HG02840 (cell line): Measurements from ENCODE around the gene ANKRD13A.
"Not testable (repeated sequence)": the region's sequence is repeated elsewhere in the genome, so short reads cannot be mapped to it uniquely, and the experiment has no call there.

Source experiments
- ATAC-seq: cut with Tn5 transposase; IDR thresholded peaks from one replicate; pipeline ENCODE4 v1.9.1; 2021; ENCODE audit warnings: mild to moderate bottlenecking, moderate library complexity, moderate number of reproducible peaks; ENCODE audit not compliant: unreplicated experiment, low FRiP score

ANKRD13A gene

DNA sequence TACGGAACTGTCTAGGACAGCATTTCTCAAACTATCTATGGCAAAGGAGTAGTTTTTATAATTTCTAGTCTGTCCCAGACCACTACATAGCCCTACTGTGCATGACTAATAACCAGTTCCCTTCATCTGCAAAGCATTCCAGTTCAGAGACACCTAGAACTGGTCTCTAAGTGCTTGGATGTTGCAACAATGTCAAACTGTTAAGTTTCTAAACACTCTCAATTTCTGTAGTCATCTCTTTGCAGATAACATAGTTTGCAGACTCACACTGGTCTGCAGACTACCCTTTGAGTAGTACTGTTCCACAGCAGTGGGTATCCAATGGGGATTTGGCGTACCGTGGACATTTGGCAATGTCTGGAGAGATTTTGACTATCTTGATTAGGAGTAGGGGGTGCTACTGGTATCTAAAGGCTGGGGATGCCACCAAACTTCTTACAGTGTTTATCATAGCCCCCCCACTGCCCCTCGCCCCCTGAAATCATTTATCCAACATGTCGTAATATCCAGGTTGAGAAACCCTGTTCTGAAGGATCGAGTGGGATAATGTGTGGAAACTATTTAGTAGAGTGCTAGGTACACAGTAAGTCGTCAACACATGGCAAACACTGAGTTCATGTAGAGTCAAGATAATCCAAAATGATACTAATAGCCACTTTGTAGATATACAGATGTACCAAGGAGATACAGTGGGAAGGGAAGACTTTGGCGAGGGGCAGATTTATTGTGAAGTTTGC, 47.4 kb downstream of the ANKRD13A start:
- ATAC-seq = no peak

DNA sequence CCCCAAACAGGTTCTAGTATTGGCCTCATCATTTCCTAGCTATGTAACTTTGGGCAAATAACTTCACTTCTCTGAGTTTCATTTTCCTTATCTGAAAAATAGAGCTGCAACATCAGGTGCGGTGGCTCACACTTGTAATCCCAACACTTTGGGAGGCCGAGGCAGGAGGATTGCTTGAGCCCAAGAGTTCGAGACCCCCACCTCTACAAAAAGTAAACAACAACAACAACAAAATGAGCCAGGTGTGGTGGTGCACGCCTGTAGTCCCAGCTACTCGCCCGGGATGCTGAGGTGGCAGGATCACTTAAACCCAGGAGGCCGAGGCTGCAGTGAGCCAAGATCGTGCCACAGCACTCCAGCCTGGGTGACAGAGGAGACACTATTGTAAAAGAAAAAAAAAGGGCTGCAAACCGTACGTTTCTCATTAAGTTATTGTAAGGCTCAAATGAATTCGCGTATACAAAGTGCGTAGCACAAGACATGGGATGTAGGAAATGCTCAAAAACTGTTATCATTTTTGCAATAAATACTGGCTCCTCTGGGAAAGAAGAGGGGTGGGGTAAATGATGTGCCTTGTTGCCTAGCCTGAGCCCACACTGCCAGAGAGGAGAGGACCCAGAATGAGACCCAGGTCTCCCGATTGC, 48.2 kb downstream of the ANKRD13A start:
- ATAC-seq = no peak

DNA sequence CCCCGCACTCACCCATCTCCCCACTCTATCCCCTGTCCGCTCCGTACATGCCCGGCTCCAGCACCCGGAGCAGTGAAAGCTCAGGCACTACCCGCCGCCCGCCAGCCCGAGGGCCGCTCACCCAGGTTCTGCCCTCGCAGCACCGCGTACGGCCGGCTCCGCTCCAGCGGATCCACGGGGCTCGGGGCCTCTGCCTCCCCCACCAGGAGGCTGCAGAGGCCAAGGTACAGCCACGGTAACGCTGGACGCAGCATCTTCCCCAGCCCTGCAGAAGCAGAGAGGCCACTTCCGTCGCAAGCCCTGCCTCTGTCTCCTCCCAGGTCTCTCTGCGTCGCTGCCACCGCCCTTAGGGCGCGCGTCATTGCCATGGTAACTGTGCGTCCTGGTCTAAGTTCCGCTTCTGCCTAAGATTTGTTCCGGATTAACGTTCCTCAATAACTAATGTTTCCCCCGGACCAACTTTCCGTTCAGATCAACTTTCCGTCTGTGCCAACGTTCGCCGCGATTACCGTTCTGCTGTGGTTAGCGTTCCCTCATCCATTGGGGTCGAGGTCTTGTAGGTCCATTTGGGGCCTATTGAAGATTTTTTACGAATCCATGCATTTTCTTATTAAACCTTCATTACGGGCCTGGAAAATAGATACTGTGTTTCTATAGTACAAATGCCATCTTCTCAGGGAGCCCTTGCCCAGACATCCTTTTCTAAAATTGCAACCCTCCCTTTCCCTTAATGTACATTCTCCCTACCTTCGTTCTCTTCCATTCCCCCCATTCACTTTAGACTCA, 49.2 kb downstream of the ANKRD13A start, which contains the start of gene C12orf76:
Gene C12orf76, minus strand, starts transcription at position 281 of the 786 bp plus-strand sequence. Its CDS starts 27 bp downstream, at position 254.
- ATAC-seq = peak; percentile 98

DNA sequence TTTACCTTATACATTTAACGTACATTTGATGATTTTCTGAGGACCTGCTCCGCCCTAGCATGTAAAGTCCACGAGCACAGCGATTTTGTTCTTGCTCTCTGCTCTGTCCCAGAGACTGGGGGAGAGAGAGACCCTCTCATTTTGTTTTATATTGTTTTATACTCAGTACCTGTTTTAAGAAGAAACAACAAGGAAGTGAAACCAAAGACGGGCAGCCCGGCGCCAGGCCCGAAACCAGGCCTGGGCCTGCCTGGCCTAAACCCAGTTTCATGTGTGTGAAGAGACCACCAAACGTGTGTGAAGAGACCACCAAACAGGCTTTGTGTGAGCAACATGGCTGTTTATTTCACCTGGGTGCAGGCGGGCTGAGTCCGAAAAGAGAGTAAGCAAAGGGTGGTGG, 49.8 kb downstream of the ANKRD13A start:
- ATAC-seq = not testable (repeated sequence)

DNA sequence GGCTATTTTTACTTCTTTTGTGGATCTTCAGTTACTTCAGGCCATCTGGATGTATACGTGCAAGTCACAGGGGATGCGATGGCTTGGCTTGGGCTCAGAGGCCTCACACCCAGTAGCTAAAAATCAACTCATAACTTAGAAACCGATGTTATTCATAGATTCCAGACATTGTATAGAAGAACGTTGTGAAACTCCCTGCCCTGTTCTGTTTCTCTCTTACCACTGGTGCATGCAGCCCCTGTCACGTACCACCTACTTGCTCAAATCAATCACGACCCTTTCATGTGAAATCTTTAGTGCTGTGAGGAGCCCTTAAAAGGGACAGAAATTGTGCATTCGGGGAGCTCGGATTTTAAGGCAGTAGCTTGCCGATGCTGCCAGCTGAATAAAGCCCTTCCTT, 50.4 kb downstream of the ANKRD13A start:
- not testable (repeated sequence) for ATAC-seq

DNA sequence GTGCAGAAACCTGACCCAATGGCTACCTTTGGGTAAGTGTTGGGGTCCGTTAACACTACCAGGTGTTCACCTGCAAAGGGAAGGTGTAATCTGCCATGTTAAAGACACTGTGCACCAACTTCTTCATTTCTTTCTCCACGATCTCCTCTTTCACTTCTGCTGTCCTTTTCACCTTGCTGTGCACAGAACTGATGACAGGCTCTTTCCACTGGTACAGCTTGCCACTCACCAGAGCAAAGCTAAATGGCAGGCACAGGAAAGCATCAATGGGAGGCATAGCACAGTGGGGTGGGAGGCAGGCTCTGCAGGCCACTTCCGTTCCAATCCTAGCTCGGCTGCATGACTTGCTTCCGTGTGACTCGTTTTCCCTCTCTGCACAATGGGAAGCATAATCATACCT, 51.7 kb downstream of the ANKRD13A start:
- ATAC-seq = no peak

DNA sequence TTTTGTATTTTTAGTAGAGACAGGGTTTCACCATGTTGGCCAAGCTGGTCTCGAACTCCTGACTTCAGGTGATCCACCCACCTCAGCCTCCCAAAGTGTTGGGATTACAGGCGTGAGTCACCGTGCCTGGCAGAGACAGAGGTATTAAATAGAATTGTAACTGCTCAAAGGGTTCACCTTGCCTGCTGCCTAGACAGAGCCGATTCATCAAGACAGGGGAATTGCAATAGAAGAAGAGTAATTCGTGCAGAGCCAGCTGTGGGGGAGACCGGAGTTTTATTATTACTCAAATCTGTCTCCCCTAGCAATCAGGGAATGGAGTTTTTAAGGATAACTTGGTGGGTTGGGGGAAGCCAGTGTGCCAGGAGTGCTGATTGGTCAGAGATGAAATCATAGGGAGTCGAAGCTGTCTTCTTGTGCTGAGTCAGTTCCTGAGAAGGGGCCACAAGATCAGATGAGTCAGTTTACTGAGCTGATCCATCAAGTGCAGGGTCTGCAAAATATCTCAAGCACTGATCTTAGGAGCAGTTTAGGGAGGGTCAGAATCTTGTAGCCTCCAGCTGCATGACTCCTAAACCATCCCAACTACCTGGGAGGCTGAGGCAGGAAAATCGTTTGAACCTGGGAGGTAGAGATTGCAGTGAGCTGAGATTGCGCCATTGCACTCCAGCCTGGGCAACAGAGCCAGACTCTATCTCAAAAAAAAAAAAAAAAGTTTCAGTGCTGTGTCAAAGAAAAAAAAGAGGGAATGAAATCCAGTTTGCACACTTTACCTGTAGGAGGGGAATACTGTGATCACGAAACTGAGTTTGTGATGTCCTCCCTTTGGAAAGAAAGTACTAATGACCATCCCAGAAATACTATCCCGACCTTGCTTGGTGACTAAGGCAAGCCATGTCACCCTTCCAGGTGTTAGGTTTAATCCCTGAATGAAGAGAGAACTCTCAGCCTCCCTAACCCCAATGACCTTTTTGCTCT, 56.4 kb downstream of the ANKRD13A start:
- not testable (repeated sequence) for ATAC-seq

DNA sequence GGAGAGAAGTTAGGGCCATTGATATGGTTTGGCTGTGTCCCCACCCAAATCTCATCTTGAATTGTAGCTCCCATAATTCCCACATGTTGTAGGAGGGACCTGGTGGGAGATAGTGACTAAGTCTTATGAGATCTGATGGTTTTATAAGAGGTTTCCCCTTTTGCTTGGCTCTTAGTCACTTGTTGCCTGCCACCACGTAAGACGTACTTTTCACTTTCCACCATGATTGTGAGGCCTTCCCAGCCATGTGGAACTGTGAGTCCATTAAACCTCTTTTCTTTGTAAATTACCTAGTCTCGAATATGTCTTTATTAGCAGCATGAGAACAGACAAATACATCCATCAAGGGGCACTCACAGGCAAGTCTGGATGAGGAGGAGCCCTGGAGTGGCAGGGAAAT, 57.4 kb downstream of the ANKRD13A start:
- ATAC-seq = not testable (repeated sequence)

DNA sequence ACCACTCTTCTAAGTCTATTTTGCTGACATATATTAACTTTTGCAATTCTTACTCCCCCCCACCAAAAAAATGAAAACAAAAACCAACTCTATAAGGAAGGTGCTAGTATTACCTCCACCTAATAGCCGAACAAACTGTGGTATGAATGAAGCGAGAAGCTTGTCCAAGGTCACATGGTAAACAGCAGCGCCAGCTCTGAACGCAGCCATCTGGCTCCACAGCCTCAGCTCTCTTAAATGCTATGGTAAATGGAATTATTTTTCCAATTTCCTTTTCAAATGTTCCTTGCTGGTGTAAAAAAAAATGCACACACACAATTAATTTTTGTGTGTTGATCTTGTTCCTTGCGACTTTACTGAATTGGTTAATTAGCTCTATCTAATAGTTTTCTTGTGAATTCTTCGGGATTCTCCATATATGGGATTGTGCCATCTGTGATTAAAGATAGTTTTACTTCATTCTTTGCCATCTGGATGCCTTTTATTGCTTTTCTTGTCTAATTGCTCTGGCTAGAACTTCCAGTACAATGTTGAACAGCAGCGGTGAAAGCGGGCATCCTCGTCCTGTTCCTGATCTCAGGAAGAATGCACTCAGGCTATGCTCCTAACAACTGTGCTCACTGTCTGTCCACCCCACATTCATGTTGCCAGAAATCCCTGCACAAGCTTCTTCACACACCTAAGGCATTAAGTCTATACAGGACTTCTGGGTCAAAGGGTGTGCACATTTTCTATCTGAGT, 59.8 kb downstream of the ANKRD13A start:
- no peak for ATAC-seq

DNA sequence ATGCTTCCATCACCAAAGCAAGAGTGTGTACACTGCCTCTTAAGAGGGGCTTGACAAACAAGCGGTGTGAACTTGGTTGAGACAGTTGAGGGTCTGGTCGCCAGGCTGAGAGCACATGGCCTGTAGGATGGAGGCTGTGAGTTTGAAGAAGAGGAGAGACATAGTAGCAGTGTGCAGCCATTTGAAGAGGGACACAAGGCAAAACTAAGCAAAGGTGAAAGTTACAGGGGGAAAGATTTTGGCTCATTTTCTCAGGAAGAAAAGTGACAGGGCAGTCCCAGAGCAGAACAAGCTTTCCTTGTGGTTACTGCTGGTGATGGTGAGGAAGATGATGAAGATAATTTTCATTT, 60.4 kb downstream of the ANKRD13A start:
- no peak for ATAC-seq

DNA sequence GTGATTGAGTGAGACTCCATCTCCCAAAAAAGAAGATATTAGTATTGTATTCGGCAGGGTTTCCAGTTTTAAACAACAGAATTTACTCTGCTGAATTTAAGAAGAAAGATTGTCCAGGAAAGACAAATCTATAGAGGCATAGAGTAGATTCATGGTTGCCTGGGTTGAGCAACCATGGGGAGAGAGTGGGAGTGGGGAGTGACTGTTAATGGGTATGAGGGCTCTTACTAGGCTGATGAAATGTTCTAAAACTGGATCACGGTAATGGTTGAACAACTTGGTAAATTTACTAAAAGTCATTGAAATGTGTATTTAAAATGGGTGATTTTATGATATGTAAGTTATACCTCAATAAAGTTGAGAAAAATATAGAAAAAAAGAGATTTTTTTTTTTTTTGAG, 63.0 kb downstream of the ANKRD13A start:
- ATAC-seq = no peak

DNA sequence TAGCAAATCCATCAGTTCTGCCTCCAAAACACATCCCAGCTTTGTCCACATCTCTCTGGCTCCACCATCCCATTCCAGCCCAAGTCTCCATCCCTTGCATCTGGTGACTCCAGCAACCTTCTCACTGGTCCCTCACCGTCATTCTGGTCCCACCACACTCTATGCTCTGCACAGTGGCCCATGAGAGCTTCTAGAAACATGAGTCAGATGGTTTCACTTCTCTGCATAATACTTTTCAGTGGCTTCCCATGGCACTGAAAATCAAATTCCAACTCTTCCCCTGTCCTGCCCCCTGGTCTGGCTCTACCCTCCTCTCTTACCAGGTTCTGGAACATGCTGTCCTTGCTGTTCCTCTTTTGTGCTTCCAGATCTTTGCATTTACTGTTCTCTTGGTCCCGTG, 66.3 kb downstream of the ANKRD13A start:
- no peak for ATAC-seq

DNA sequence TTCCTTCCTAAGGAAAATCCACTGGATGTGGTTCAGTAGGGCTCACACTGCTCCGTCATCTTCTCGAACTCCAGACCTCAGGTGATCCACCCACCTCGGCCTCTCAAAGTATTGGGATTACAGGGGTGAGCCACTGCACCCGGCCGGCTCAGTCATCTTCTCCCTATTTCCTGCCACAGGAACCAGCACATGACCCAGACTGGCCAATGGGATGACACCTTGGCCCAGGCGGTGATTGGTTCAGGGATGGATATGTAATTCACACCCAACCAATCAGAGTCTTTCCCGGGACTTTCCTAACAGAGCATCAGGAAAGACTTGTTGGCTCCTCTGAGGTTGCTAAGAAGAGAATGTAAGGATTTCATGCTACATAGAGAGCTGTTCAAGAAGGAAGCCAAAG, 68.3 kb downstream of the ANKRD13A start:
- ATAC-seq = no peak

DNA sequence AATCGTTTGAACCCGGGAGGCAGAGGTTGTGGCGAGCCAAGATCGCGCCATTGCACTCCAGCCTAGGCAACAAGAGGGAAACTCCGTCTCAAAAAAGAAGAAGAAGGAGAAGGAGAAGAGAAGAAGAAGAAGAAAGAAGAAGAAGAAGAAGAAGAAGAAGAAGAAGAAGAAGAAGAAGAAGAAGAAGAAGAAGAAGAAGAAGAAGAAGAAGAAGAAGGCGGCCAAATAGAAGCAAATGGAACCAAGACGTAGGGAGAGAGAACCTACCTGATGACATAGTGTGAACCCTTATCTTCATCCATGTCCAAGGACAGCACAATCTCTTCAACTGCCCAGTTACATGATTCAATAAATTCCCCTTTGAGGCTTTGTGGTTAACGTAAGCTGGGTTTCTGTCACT, 68.9 kb downstream of the ANKRD13A start:
- not testable (repeated sequence) for ATAC-seq

DNA sequence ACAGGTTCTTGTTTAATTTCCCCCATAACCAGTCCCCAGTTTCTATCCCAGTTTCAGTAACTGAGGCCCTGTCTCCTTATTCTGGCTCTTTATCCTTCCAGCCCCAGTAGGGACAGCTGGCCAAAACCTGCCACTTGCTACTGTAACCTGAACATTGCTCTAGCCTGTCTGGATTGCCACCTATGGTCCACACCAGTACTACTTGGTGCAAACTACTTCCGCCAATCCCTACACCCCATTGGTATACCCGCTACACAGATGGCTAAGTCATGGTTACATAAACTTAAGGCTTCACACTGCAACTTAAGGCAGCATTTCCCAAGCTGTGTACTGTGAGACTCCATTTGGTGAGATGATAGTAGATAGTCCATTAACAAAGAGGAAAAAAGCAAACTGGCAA, 69.4 kb downstream of the ANKRD13A start:
- no peak for ATAC-seq

DNA sequence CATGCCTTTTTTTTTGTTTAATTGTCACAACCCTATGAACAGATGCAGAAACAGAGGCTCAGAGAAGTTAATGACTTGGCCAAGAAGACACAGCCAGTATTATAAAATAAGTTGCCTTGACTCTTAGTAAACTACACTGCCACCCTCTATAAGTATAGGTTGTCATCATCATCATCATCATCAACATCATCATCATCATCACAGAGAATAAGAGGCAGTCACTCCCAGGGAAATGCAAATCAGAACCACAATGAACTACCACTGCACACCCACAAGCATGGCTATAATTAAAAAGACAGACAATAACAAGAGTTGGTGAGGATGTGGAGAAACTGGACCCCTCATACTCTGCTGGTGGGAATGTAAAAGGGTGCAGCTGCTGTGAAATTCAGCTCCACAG, 72.3 kb downstream of the ANKRD13A start:
- no peak for ATAC-seq

DNA sequence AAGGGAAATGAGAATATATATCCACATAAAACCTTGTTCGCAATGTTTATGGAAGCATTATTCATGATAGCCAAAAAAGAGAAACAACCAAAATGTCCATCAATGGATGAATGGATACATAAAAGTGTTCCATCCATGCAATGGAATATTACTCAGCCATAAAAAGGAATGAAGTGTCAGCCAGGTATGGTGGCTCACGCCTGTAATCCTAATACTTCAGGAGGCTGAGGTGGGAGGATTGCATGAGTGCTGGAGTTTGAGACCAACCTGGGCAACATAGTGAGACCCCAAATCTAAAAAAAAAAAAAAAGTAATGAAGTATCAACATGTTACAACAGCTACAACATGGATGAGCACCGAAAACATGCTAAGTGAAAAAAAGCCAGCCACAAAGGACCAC, 72.7 kb downstream of the ANKRD13A start:
- ATAC-seq = no peak

DNA sequence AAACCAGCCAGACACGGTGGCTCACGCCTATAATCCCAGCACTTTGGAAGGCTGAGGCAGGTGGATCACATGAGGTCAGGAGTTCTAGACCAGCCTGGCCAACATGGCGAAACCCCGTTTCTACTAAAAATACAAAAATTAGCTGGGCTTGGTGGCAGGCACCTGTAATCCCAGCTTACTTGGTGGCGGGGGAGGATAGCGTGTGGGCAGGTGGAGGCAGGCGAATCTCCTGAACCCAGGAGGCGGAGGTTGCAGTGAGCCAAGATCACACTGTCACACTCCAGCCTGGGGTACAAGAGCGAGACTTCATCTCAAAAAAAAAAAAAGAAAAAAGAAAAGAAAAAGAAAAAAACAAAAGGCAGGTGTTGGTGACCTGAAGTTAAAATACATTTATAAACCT, 73.4 kb downstream of the ANKRD13A start:
- not testable (repeated sequence) for ATAC-seq

DNA sequence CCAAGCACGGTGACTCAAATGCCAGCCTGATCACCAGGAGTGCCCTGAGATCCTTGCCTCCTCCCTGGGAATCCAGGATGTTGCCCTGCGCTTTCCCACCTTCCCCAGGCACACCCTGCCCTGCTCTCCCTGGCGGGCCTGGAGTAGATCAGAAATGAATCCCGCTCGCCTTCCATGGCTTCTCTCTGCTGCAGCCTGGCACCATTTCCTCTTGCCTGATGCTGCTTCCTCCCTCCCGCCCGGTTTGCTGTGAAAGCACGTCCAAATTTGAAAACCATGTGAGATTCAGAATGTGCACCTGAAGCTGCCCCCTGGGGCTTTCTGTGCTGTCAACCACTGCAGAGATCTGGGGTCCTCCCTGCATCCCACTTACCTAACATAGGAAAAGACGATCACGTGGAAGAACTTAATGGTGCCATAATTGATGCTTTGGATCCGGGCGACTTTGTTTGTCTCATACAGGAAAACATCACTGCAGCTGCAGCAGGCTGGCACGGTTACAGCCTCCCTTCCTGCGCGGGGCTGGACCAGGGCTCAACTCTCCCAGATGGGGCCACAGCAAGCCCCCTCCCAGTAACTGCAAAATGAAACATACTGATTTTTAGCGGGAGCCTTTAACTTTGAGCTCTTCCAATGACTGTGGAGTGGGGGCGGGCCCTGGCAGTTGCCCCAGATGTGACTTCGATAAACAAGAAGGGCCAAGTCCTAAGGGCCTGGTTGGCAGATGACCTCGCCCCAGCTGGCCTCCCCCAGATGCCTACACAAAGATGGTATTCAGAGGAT, 74.0 kb downstream of the ANKRD13A start:
- no peak for ATAC-seq
